H54 (cell line): Measurements from ENCODE around the gene CDK14.

Experiments
- DNase-seq: peaks from one replicate; pipeline ENCODE4 v3.0.0; 2011; ENCODE audit warnings: low spot score, mixed read lengths; ENCODE audit not compliant: insufficient read length
- FAIRE-seq: peaks from 3 replicates; lab custom pipeline; 2011; peaks lifted over from hg19 to GRCh38; lab: Jason Lieb, UNC
- POLR2A ChIP-seq: IDR thresholded peaks from 2 replicates; pipeline ENCODE4 v1.6.1; 2011; ENCODE audit warnings: low read depth, mild to moderate bottlenecking, low read length

CDK14 gene

DNA sequence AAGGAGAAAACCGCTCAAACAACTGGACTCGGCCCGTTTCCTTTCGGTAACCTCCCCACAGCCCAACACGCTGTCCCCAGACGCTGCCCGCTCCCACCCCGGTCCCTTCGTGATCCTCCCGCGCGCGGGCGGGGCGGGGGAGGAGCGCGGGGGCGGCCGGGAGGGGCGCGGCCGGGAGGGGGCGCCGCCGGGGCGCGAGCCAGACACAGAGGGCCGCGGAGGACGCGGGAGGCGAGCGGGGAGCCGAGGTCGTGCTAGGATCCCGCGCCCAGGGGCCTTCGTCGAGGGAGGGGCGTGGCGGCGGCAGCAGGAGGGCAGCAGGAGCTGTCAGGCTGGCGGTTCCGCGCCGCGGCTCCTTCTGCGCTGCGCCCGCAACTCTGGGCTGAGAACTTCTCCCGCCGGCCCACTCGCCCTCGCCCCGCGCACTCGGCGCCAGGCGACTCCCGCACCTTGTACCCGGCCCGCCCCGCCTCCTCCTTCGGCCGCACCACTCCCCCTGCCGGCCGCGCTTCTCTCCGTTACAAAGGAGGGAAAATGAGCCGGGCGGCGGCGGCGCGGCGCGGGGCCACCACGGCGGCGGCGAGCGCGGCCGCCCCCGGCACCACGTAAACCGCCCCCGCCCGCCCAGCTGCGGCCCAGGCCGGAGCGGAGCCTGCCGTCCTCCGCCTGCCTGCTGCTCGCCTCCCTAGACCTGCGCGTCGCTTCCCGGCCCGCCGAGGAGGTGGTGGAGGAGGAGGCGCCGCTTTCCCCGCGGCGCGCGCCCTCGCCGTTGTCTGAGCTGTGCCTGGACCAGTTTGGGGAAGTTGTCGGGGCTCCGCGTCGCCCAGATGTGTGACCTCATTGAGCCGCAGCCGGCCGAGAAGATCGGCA is at the start of gene CDK14:
Gene CDK14 (plus strand): TSS at position 521 of the 870 bp plus-strand sequence. CDS start 307 bp downstream, at position 828.
- peak; percentile 63 for DNase-seq

DNA sequence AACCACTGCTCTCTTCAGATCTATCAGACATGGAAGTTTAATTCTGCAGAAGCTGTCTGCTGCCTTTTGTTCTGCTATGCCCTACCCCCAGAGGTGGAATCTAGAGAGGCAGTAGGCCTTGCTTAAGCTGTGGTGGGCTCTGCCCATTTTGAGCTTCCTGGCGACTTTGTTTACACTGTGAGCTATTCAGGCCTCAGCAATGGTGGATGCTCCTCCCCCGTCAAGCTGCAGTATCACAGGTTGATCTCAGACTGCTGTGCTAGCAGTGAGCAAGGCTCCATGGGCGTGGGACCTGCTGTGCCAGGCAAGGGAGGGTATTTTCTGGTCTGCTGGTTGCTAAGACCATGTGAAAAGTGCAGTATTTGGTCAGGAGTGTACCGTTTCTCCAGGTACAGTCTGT is 45.1 kb upstream of the CDK14 start:
- no peak for DNase-seq
- no peak for FAIRE-seq
- no peak for TF ChIP-seq POLR2A

More for the DNA sequence above, at the start of gene CDK14:
- TF ChIP-seq POLR2A: peak; percentile 62
- no peak for FAIRE-seq

DNA sequence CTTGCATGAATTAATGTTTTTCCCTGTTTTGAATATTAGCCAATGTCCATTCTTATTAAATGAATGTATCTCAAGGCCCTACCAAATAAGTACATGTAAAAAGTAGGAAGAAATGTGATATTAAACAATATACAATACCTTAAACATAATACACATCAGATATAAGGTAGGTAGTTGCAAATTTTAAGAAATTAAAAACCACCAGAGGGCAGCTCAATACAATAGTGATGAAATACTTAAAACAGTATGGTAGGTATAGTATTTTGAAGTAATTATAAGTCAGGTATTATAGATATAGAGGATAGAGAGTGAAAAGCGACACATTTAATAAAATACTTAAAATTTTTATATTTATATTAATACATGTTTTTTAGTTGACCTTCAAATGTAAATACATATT is 43.6 kb upstream of the CDK14 start:
- no peak for FAIRE-seq
- DNase-seq: no peak
- no peak for TF ChIP-seq POLR2A

DNA sequence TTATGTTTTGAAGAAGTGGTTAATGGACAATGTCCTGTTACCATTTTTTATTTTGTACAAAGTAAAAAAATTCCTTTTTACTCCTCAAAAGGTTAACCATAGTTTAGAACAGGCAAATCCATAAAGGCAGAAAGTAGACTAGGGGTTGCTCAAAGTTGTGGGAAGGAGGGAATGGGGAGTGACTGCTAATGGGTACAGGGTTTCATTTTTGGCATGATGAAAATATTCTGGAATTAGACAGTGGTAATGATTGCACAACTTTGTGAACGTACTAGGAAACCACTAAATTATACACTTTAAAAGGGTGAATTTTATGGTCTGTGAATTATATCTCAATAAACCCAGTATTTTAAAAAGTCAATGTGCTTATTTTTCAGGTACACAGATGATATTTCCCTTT is 35.4 kb upstream of the CDK14 start:
- FAIRE-seq (no peak), DNase-seq (no peak)
- TF ChIP-seq POLR2A: no peak

DNA sequence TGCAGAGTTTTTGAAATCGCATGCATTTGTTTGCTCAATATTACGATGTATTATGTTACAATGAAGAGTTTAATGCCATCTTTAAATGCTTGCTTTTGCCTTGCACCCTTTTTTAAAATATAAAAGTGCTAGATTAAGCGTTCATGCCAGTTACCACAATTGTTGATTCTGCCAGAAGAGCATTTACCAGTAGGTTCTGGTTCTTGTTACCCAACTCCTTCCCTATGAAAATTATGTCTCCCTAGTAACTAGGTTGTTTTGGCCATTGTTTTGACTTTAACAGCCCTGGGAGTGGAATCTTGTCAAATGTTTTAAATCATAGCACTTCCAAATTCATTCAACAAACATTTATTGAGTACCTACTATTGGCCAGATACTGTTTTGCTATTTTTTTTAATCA is 32.8 kb upstream of the CDK14 start:
- FAIRE-seq (no peak), DNase-seq (no peak)
- TF ChIP-seq POLR2A: no peak

DNA sequence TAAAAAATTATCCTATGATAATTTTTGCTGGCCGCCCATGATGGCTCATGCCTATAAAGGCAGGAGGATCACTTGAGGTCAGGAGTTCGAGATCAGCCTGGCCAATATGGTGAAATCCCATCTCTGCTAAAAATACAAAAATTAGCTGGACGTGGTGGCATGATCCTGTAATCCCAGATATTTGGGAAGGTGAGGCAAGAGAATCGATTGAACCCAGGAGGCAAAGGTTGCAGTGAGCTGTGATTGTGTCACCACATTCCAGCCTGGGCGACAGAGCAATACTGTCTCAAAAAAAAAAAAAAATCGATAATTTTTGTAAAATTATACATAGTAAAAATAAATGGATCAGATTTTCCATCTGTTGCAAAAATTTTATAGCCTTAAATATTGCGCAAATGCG is 31.7 kb upstream of the CDK14 start:
- FAIRE-seq: no peak
- no peak for TF ChIP-seq POLR2A
- DNase-seq: no peak

DNA sequence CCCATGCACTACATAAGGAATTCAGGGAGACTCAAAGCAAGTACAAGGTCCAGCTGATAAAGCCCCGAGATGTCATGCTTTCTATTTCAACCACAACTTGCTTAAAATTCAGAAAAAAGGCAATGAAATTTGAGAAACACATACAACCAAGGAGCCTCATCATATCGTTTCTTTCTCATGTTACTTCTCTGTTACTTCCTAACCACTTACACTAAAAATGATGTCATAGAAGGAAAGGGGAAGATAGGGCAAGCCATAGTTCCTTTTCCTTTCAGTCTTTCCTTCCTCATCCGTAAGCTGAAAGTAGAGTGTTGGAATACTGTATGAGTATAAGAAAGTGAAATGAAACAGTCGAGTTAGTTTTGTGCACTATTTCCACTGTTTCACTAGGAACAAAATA is 27.9 kb upstream of the CDK14 start:
- TF ChIP-seq POLR2A: no peak
- FAIRE-seq (no peak), DNase-seq (no peak)

DNA sequence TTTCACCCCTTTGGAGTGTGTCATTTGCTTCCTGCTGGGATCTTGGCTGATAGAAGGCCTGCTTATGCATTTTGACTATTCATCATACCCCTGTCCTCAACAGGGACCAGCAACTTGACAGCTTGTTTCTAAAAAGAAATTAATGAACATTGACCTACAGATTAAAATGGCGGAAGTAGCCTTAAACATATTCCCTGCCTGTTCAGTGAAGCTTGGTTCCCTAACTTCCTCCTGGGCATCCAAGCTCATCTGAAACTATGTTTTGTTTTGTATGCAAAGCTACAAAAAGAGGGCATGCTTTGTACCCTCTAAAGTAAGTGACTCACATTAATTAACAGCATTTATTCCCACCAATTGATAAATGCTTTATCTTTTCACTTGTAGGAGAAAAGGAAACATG is 26.8 kb upstream of the CDK14 start:
- DNase-seq (no peak), FAIRE-seq (no peak)
- no peak for TF ChIP-seq POLR2A

DNA sequence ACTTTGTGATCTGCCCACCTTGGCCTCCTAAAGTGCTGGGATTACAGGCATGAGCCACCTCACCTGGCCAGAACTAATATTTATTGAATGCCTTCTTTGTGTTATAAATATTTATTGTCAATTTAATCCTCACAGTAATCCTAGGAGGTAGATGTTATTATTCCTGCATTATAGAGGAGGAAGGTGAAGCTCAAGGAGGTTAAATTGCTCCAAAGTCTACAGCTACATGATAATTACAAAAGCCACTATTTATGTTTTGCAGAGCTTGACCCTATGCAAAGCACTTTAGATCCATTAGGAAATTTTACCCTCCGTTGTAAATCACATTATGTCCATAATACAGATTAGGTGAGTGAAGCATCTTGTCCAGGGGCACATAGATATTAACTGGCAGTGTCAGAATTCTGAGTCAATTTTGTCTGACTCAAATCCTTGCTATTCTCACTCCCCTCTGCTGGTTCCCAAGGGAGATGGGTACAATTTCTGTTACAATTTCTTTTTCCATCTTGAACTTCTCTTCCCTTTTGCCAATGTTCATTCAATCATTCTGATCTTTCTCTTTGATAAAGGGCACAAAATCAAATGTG is 25.7 kb upstream of the CDK14 start:
- peak; percentile 58 for FAIRE-seq
- TF ChIP-seq POLR2A: no peak
- no peak for DNase-seq

DNA sequence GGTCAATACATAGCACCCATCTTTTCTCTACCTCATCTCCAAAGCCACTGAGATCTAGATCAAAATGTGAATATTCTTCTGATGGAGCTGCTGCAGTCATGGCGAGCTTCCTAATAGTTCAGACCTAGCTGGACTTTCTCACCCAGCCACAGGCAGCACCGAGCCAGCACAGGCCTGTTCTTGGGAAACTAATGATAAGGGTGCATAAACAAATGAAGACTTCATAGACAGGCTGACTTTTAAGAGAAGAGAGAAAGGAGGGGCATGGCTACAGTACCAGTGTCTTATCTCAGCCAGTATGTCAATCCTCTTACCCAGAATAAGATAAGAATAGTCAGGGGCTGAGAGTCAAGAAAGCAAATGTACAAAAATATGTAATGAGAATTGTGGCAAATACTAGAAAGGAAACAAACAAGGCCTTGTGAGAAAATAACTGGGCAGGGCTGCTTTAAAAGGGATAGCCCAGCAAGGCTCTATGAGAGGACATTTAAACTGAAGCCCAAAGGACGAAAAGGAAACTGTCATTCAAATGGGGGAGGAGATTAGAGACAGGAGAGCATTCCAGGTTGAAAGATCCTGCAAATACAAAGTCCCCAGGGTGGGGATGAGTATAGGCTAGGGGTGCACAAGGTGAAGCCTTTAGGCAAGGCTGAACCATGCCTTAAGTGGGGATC is 21.8 kb upstream of the CDK14 start:
- no peak for TF ChIP-seq POLR2A
- FAIRE-seq: no peak

DNA sequence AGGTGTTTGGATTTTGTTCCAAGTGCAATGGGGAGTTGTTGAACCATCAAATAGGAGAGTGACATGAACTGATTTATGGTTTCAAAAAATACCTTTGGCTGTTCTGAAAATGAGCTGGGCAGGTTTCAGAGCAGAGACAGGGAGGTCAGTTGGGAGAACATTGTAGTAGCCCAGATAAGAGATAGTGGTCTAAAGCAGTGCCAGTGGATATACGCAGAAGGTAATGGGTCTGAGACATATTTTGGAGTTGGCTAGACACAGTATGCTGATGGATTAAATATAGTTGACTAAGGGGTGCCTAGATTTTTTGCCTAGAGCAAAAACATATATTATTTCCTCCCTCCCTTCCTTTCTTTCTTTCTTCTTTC is 21.3 kb upstream of the CDK14 start:
- DNase-seq: no peak
- no peak for FAIRE-seq
- no peak for TF ChIP-seq POLR2A

More for the DNA sequence above, 21.8 kb upstream of the CDK14 start:
- DNase-seq: no peak

DNA sequence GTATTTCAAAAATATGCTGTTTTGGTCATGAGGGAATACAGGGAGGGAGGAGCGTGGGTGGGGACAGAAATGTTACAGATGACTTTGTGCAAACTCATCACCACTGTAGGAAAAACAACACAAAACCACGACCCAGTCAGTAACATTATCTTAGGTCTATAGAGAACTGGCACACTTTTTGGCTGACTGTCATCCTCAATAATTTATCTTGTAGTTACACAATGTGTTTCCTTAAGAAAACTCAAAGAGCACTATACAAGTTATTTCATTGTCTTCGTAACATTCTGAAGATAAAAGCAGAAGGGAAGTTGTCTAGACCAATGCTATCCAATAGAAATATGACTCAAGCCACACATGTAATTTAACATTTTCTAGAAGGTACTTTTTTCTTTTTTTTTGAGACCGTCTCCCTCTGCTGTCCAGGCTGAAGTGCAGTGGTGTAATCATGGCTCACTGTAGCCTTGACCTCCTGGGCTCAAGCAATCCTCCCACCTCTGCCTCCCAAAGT is 16.9 kb upstream of the CDK14 start:
- TF ChIP-seq POLR2A: no peak
- FAIRE-seq: peak; percentile 94
- DNase-seq: no peak

DNA sequence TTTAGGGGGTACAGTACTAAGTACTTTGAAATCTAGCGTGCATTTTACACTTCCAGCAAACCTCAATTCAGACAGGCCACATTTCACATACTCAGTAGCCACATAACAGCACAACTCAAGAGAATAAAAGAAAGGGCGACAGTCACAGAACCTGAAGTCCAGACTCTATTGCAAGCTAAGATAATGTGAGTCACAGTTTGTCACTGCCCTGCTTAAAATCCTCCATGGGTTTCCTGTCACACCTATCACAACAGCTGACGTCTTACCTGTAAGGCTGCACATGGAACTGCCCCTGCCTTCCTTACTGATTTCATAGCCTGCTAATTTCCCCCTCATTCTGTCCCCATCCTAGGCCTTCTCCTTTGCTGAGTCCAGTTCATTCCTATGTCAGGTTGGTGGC is 16.1 kb upstream of the CDK14 start:
- no peak for DNase-seq
- TF ChIP-seq POLR2A: no peak
- no peak for FAIRE-seq

DNA sequence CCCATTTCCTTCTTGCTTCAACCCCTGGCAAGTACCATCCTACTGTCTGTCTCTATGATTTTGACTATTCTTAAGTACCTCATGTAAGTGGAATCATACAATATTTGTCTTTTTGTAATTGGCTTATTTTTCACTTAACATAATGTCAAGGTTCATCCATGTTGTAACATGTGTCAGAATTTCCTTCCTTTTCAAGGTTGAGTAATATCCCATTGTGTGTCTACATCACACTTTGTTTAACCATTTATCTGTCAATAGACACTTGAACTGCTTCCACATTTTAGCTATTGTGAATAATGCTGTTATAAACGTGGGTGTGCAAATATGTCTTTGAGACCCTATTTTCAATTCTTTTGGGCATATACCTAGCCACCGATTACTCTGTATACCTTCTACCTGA is 14.0 kb upstream of the CDK14 start:
- TF ChIP-seq POLR2A: no peak
- FAIRE-seq (no peak), DNase-seq (no peak)
